Keratinocyte (primary cell): ENCODE measurements around the gene OIT3.

Experiments used
- CTCF ChIP-seq, 3 experiments: IDR thresholded peaks in 1 of 3; conservative IDR thresholded peaks in 1 of 3; optimal IDR thresholded peaks in 1 of 3; 2 replicates in 2 of 3; 3 replicates in 1 of 3; pipeline versions ENCODE3 to v1.5.1; 2011; ENCODE audit warnings: low read length in 3 of 3, mild to moderate bottlenecking in 3 of 3, moderate library complexity in 2 of 3, control low read depth in 1 of 3, inconsistent platforms in 1 of 3; ENCODE audit not compliant: insufficient read depth in 2 of 3; ENCODE audit errors: extremely low read depth in 1 of 3
- EZH2 ChIP-seq: IDR thresholded peaks from one replicate; pipeline ENCODE4 v1.6.1; 2012; ENCODE audit warnings: inconsistent platforms, mild to moderate bottlenecking, low read length, moderate library complexity

DNA sequence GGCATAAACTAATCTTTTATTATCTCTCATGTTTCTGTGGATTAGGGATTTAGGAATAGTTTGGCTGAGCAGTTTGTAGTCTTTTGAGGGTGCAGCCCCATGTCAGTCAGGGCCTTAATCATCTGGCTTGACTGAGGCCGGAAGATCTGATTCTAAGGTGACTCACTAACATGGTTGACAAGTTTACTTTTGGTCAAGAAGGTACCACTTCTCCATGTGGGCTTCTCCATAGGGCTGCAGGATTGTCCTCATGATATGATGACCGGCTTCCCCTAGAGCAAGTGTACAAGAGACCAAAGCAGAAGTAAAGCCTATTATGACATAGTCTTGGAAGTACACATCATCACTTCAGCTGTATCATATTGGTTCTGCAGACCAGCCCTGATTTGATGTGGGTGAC lies 45.9 kb upstream of the OIT3 start:
- TF ChIP-seq CTCF (optimal IDR thresholded peaks at IDR 0.05 in 1 of 3, IDR thresholded peaks at IDR 0.05 in 1 of 3, conservative IDR thresholded peaks at IDR 0.05 in 1 of 3; ENCODE audit: extremely low read depth in 1 of 3, insufficient read depth in 2 of 3, low read length in 3 of 3) (no peak), EZH2 (no peak)
